GM23338 (cell line): ENCODE data around the gene FGF8. TPM values are rescaled to one million over a fixed set of nuclear protein-coding genes. Genes with fewer than 3 reads are reported as not detected.

Experiments
- ATAC-seq: fragments of 200-7000 bp; cut with Tn5 transposase; 3 replicates; pipeline ENCODE4 v1.9.1; 2020
- DNase-seq: peaks from one replicate; pipeline ENCODE4 v3.0.0-alpha.2; 2015; ENCODE audit warnings: low spot score
- H2AFZ ChIP-seq: fragments of 200-600 bp; sonication (generic); 2 replicates; pipeline ENCODE4 v1.8.0; 2016; ENCODE audit warnings: antibody characterized with exemption, mild to moderate bottlenecking, moderate library complexity
- H3F3A ChIP-seq: fragments of 200-600 bp; sonication (generic); replicated peaks from 2 replicates; pipeline ENCODE4 v1.8.0; 2017; ENCODE audit warnings: antibody characterized with exemption, mixed run types, low read depth
- H3K27ac ChIP-seq: fragments of 200-600 bp; sonication (generic); 2 replicates; pipeline ENCODE4 v1.6.1; 2016; ENCODE audit warnings: low read depth
- H3K27me3 ChIP-seq: fragments of 200-600 bp; sonication (generic); 2 replicates; pipeline ENCODE4 v1.8.0; 2016; ENCODE audit warnings: mild to moderate bottlenecking, mixed run types, moderate library complexity; ENCODE audit not compliant: insufficient read depth
- H3K36me3 ChIP-seq: fragments of 200-600 bp; sonication (generic); 2 replicates; pipeline ENCODE4 v1.8.0; 2016; ENCODE audit warnings: mild to moderate bottlenecking; ENCODE audit not compliant: insufficient read depth
- H3K4me1 ChIP-seq: fragments of 200-600 bp; sonication (generic); 2 replicates; pipeline ENCODE4 v1.8.0; 2016; ENCODE audit warnings: mild to moderate bottlenecking, moderate library complexity; ENCODE audit not compliant: insufficient read depth
- H3K4me2 ChIP-seq: fragments of 200-600 bp; sonication (generic); 2 replicates; pipeline ENCODE4 v1.7.1; 2017; ENCODE audit warnings: mixed run types
- H3K4me3 ChIP-seq: fragments of 200-600 bp; sonication (generic); 2 replicates; pipeline ENCODE4 v1.6.1; 2016; ENCODE audit warnings: mixed run types
- H3K79me2 ChIP-seq: fragments of 200-600 bp; sonication (generic); replicated peaks from 2 replicates; pipeline ENCODE4 v1.8.0; 2017; ENCODE audit warnings: mild to moderate bottlenecking; ENCODE audit not compliant: insufficient read depth
- H3K9me2 ChIP-seq: fragments of 200-600 bp; sonication (generic); 2 replicates; pipeline ENCODE4 v1.8.0; 2017; ENCODE audit not compliant: insufficient read depth
- H4K20me1 ChIP-seq: fragments of 200-600 bp; sonication (generic); replicated peaks from 2 replicates; pipeline ENCODE4 v1.8.0; 2017; ENCODE audit warnings: mild to moderate bottlenecking; ENCODE audit not compliant: insufficient read depth
- H3K27ac Mint-ChIP-seq: 2 replicates; pipeline ENCODE4 v1.8.0; 2020; ENCODE audit warnings: inconsistent platforms, mild to moderate bottlenecking, moderate library complexity, mixed read lengths
- H3K27me3 Mint-ChIP-seq: 3 replicates; pipeline ENCODE4 v1.8.0; 2022; ENCODE audit warnings: low read depth, mild to moderate bottlenecking, moderate library complexity, mixed read lengths, inconsistent platforms; ENCODE audit not compliant: insufficient read depth, poor library complexity
- H3K36me3 Mint-ChIP-seq: 3 replicates; pipeline ENCODE4 v1.8.0; 2021; ENCODE audit warnings: low read depth, mild to moderate bottlenecking, inconsistent platforms, moderate library complexity, mixed read lengths
- H3K4me1 Mint-ChIP-seq: 3 replicates; pipeline ENCODE4 v1.8.0; 2020; ENCODE audit warnings: mild to moderate bottlenecking, inconsistent platforms, mixed read lengths
- H3K4me3 Mint-ChIP-seq: 3 replicates; pipeline ENCODE4 v1.8.0; 2021; ENCODE audit warnings: moderate library complexity, mild to moderate bottlenecking, inconsistent platforms, mixed read lengths
- H3K9me3 Mint-ChIP-seq: 3 replicates; pipeline ENCODE4 v1.8.0; 2020; ENCODE audit warnings: moderate library complexity, mild to moderate bottlenecking, inconsistent platforms, mixed read lengths
- NANOG ChIP-seq: IDR thresholded peaks from 2 replicates; pipeline ENCODE4 v1.6.1; 2016; ENCODE audit warnings: antibody characterized with exemption, borderline replicate concordance
- ZNF114 ChIP-seq: fragments of 250-450 bp; sonication (Bioruptor Pico); IDR thresholded peaks from 2 replicates; pipeline ENCODE4 v1.5.0; 2020; ENCODE audit warnings: mild to moderate bottlenecking, moderate library complexity
- ZNF462 ChIP-seq: fragments of 250-450 bp; sonication (Bioruptor Pico); IDR thresholded peaks from 2 replicates; pipeline ENCODE4 v1.5.0; 2020; ENCODE audit warnings: mild to moderate bottlenecking, moderate library complexity
- polyA plus RNA-seq: library from polyadenylated mRNA; unstranded; fragments of >200 nt; fragmentation: Nextera tagmentation; extraction: Ambion mirVana; gene quantifications from 2 replicates; pipeline ENCODE4 v1.2.1, GENCODE V29; 2016
- total RNA-seq: library from RNA; depleted of rRNA; stranded (reverse); fragments of >200 nt; shearing (Covaris generic); gene quantifications from 2 replicates; pipeline ENCODE4 v1.2.3, GENCODE V29; 2014

FGF8 gene
- total and polyA plus RNA-seq, 2 experiments from 2014 or later, result 1.6 to 6.2 TPM

- Mint-ChIP-seq H3K36me3 (no peaks in the 10 kb centered on the region), H3K27me3 (peaks cover 9% of the 10 kb centered on the region), H3K9me3 (no peaks in the 10 kb centered on the region; the same call in 2 of the 3 replicates), H3K4me3 (peak overlapping the region; percentile 86), H3K4me1 (peaks cover 14% of the 10 kb centered on the region; the same call in 2 of the 3 replicates), H3K27ac (peak overlapping the region; percentile 96)
- Histone ChIP-seq H3F3A (no peaks in the 10 kb centered on the region), H3K79me2 (peaks cover 50% of the 10 kb centered on the region), H3K27ac (peak overlapping the region; percentile 82), H3K27me3 (no peaks in the 10 kb centered on the region), H3K9me2 (no peaks in the 10 kb centered on the region), H3K36me3 (no peaks in the 10 kb centered on the region), H3K4me2 (peak overlapping the region; percentile 76), H3K4me3 (peak overlapping the region; percentile 88), H4K20me1 (peaks cover 28% of the 10 kb centered on the region), H2AFZ (peak overlapping the region; percentile 14; the same call in 1 of the 2 replicates), H3K4me1 (peaks cover 20% of the 10 kb centered on the region)
- peak; percentile 61 for DNase-seq
- ATAC-seq, result peak; percentile 46
- TF ChIP-seq ZNF462 (CRISPR knock-in tag) (peak; percentile 57; the same call in 1 of the 2 replicates), NANOG (no peak), ZNF114 (0 out of 2 replicates have a peak, but pooled peaks have one; percentile 57)
Measured at GRCh38 chr10:101818872-101819633, 43.1 kb upstream of the FGF8 start.
